WTC11 (cell line): ENCODE data around the gene PPP1R12A. TPM values are rescaled to one million over a fixed set of nuclear protein-coding genes. Genes with fewer than 3 reads are reported as not detected.
A peak's percentile ranks its signal among the peaks of the same experiment; 100 is the strongest.

Experiments used
- CREB1 ChIP-seq: sonication (generic); formaldehyde crosslinking; IDR thresholded peaks from 2 replicates; pipeline ENCODE4 v1.8.0; 2023; ENCODE audit warnings: mild to moderate bottlenecking, missing genetic modification reagents
- CREM ChIP-seq: sonication (generic); formaldehyde crosslinking; IDR thresholded peaks from 2 replicates; pipeline ENCODE4 v1.8.1; 2022; ENCODE audit warnings: mild to moderate bottlenecking, missing genetic modification reagents, moderate library complexity
- ELF4 ChIP-seq: sonication (generic); formaldehyde crosslinking; IDR thresholded peaks from 2 replicates; pipeline ENCODE4 v1.8.1; 2022; ENCODE audit warnings: low read depth, mild to moderate bottlenecking, moderate library complexity, missing genetic modification reagents
- ETV6 ChIP-seq: sonication (generic); formaldehyde crosslinking; IDR thresholded peaks from 2 replicates; pipeline ENCODE4 v1.8.1; 2022; ENCODE audit warnings: mild to moderate bottlenecking, missing genetic modification reagents
- FOXK1 ChIP-seq: sonication (generic); formaldehyde crosslinking; IDR thresholded peaks from 2 replicates; pipeline ENCODE4 v1.8.0; 2022; ENCODE audit warnings: mild to moderate bottlenecking, moderate library complexity, missing genetic modification reagents
- IRF2 ChIP-seq: sonication (generic); formaldehyde crosslinking; IDR thresholded peaks from 2 replicates; pipeline ENCODE4 v1.8.0; 2022; ENCODE audit warnings: low read depth, missing genetic modification reagents, borderline replicate concordance
- NR2C2 ChIP-seq: sonication (generic); formaldehyde crosslinking; IDR thresholded peaks from 2 replicates; pipeline ENCODE4 v1.8.0; 2022; ENCODE audit warnings: mild to moderate bottlenecking, missing genetic modification reagents
- RELA ChIP-seq: sonication (generic); formaldehyde crosslinking; IDR thresholded peaks from 2 replicates; pipeline ENCODE4 v1.8.1; 2022; ENCODE audit warnings: missing genetic modification reagents, mild to moderate bottlenecking, borderline replicate concordance
- ZNF232 ChIP-seq: sonication (generic); formaldehyde crosslinking; IDR thresholded peaks from 2 replicates; pipeline ENCODE4 v1.8.0; 2022; ENCODE audit warnings: mild to moderate bottlenecking, missing genetic modification reagents
- ZNF423 ChIP-seq: fragments of 250-450 bp; sonication (Bioruptor Pico); IDR thresholded peaks from 2 replicates; pipeline ENCODE4 v2.1.2; 2022; ENCODE audit warnings: mild to moderate bottlenecking, moderate library complexity
- total RNA-seq: library from RNA; stranded (reverse); gene quantifications from 3 replicates; pipeline ENCODE4 v1.2.3, GENCODE V29; 2021
- TF ChIP-seq, protein P1 (sequence below): sonication (generic); formaldehyde crosslinking; IDR thresholded peaks from 2 replicates; pipeline ENCODE4 v1.8.0; 2023; ENCODE audit warnings: missing genetic modification reagents
- TF ChIP-seq, protein P2 (sequence below): sonication (generic); formaldehyde crosslinking; IDR thresholded peaks from 2 replicates; pipeline ENCODE4 v1.8.0; 2022; ENCODE audit warnings: mild to moderate bottlenecking, missing genetic modification reagents
- TF ChIP-seq, protein P3 (sequence below): sonication (generic); formaldehyde crosslinking; conservative IDR thresholded peaks from 2 replicates; pipeline ENCODE4 v1.8.1; 2023; ENCODE audit warnings: mild to moderate bottlenecking, low read depth, missing genetic modification reagents, moderate library complexity
- TF ChIP-seq, protein P4 (sequence below): sonication (generic); formaldehyde crosslinking; conservative IDR thresholded peaks from 2 replicates; pipeline ENCODE4 v1.8.1; 2022; ENCODE audit warnings: mild to moderate bottlenecking, missing genetic modification reagents
- TF ChIP-seq, protein P5 (sequence below): sonication (generic); formaldehyde crosslinking; IDR thresholded peaks from 2 replicates; pipeline ENCODE4 v1.8.1; 2023; ENCODE audit warnings: mild to moderate bottlenecking, missing genetic modification reagents
- TF ChIP-seq, protein P6 (sequence below): sonication (generic); formaldehyde crosslinking; IDR thresholded peaks from 2 replicates; pipeline ENCODE4 v1.8.1; 2022; ENCODE audit warnings: low read depth, mild to moderate bottlenecking, moderate library complexity, missing genetic modification reagents, borderline replicate concordance
- TF ChIP-seq, protein P7 (sequence below): sonication (generic); formaldehyde crosslinking; IDR thresholded peaks from 2 replicates; pipeline ENCODE4 v1.8.1; 2022; ENCODE audit warnings: mild to moderate bottlenecking, moderate library complexity, missing genetic modification reagents
- TF ChIP-seq, protein P8 (sequence below): sonication (generic); formaldehyde crosslinking; IDR thresholded peaks from 2 replicates; pipeline ENCODE4 v1.8.1; 2023; ENCODE audit warnings: mild to moderate bottlenecking, missing genetic modification reagents
- TF ChIP-seq, protein P9 (sequence below): fragments of 250-450 bp; sonication (Bioruptor Pico); IDR thresholded peaks from 2 replicates; pipeline ENCODE4 v1.9.0; 2021; ENCODE audit warnings: mild to moderate bottlenecking, borderline replicate concordance
- TF ChIP-seq, protein P10 (sequence below): sonication (generic); formaldehyde crosslinking; IDR thresholded peaks from 2 replicates; pipeline ENCODE4 v1.8.1; 2022; ENCODE audit warnings: low read depth, missing genetic modification reagents, borderline replicate concordance

PPP1R12A gene
- total RNA-seq, 1 experiment from 2014 or later = 83.8 TPM

DNA sequence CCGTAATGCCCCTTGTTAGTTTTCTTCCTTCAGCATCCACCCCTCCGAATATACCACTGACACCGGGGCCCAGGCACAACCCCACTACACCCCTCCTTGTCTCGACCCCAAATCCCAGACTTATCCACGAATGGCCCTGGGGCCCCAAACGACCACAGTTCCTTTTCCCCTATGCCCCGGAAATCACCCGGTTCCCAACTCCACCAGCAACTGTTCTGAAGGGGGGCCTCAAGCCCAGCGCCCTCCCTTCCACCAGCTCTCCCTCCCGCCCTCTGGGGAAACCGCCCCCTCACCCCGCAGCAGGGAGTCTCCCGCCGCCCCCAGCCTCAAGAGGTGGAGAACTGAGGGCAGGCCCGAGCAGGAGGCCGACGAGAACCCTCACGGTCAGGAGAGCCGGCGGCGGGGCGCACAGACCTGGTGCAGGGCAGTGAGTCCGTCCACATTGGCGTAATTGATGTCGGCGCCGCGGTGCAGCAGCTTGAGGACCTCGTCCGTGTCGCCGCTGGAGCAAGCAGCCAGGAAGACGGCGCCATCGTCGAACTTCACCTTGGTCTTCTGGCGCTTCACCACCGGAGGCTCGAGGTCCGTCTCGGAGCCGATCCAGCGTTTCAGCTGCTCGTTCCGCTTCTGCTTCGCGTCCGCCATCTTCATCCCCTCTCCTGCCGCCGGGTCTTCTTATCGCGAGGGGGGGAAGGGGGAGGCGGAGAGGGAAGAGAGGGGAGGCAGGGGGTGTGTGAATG lies 446 bp downstream of the PPP1R12A start (continued):
- TF ChIP-seq ZNF232 (CRISPR knock-in tag) (peak; percentile 62), IRF2 (CRISPR knock-in tag) (no peak), RELA (CRISPR knock-in tag) (no peak), ELF4 (no peak), ETV6 (CRISPR knock-in tag) (no peak), CREM (peak; percentile 57; the same call in 1 of the 2 replicates), CREB1 (no peak), ZNF423 (CRISPR knock-in tag) (no peak), FOXK1 (CRISPR knock-in tag) (no peak), NR2C2 (CRISPR knock-in tag) (no peak)
- TF ChIP-seq, protein P1, sequence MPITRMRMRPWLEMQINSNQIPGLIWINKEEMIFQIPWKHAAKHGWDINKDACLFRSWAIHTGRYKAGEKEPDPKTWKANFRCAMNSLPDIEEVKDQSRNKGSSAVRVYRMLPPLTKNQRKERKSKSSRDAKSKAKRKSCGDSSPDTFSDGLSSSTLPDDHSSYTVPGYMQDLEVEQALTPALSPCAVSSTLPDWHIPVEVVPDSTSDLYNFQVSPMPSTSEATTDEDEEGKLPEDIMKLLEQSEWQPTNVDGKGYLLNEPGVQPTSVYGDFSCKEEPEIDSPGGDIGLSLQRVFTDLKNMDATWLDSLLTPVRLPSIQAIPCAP (CRISPR knock-in tag) = no peak
- TF ChIP-seq, protein P2, sequence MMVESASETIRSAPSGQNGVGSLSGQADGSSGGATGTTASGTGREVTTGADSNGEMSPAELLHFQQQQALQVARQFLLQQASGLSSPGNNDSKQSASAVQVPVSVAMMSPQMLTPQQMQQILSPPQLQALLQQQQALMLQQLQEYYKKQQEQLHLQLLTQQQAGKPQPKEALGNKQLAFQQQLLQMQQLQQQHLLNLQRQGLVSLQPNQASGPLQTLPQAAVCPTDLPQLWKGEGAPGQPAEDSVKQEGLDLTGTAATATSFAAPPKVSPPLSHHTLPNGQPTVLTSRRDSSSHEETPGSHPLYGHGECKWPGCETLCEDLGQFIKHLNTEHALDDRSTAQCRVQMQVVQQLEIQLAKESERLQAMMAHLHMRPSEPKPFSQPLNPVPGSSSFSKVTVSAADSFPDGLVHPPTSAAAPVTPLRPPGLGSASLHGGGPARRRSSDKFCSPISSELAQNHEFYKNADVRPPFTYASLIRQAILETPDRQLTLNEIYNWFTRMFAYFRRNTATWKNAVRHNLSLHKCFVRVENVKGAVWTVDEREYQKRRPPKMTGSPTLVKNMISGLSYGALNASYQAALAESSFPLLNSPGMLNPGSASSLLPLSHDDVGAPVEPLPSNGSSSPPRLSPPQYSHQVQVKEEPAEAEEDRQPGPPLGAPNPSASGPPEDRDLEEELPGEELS (CRISPR knock-in tag) = no peak; the same call in 1 of the 2 replicates
- TF ChIP-seq, protein P3, sequence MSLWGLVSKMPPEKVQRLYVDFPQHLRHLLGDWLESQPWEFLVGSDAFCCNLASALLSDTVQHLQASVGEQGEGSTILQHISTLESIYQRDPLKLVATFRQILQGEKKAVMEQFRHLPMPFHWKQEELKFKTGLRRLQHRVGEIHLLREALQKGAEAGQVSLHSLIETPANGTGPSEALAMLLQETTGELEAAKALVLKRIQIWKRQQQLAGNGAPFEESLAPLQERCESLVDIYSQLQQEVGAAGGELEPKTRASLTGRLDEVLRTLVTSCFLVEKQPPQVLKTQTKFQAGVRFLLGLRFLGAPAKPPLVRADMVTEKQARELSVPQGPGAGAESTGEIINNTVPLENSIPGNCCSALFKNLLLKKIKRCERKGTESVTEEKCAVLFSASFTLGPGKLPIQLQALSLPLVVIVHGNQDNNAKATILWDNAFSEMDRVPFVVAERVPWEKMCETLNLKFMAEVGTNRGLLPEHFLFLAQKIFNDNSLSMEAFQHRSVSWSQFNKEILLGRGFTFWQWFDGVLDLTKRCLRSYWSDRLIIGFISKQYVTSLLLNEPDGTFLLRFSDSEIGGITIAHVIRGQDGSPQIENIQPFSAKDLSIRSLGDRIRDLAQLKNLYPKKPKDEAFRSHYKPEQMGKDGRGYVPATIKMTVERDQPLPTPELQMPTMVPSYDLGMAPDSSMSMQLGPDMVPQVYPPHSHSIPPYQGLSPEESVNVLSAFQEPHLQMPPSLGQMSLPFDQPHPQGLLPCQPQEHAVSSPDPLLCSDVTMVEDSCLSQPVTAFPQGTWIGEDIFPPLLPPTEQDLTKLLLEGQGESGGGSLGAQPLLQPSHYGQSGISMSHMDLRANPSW (CRISPR knock-in tag) = no peak
- TF ChIP-seq, protein P4, sequence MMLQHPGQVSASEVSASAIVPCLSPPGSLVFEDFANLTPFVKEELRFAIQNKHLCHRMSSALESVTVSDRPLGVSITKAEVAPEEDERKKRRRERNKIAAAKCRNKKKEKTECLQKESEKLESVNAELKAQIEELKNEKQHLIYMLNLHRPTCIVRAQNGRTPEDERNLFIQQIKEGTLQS (CRISPR knock-in tag) = no peak
- TF ChIP-seq, protein P5, sequence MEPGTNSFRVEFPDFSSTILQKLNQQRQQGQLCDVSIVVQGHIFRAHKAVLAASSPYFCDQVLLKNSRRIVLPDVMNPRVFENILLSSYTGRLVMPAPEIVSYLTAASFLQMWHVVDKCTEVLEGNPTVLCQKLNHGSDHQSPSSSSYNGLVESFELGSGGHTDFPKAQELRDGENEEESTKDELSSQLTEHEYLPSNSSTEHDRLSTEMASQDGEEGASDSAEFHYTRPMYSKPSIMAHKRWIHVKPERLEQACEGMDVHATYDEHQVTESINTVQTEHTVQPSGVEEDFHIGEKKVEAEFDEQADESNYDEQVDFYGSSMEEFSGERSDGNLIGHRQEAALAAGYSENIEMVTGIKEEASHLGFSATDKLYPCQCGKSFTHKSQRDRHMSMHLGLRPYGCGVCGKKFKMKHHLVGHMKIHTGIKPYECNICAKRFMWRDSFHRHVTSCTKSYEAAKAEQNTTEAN (CRISPR knock-in tag) = peak; percentile 87
- TF ChIP-seq, protein P6, sequence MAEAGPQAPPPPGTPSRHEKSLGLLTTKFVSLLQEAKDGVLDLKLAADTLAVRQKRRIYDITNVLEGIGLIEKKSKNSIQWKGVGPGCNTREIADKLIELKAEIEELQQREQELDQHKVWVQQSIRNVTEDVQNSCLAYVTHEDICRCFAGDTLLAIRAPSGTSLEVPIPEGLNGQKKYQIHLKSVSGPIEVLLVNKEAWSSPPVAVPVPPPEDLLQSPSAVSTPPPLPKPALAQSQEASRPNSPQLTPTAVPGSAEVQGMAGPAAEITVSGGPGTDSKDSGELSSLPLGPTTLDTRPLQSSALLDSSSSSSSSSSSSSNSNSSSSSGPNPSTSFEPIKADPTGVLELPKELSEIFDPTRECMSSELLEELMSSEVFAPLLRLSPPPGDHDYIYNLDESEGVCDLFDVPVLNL (CRISPR knock-in tag) = no peak
- TF ChIP-seq, protein P7, sequence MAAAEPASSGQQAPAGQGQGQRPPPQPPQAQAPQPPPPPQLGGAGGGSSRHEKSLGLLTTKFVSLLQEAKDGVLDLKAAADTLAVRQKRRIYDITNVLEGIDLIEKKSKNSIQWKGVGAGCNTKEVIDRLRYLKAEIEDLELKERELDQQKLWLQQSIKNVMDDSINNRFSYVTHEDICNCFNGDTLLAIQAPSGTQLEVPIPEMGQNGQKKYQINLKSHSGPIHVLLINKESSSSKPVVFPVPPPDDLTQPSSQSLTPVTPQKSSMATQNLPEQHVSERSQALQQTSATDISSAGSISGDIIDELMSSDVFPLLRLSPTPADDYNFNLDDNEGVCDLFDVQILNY (CRISPR knock-in tag) = no peak
- TF ChIP-seq, protein P8, sequence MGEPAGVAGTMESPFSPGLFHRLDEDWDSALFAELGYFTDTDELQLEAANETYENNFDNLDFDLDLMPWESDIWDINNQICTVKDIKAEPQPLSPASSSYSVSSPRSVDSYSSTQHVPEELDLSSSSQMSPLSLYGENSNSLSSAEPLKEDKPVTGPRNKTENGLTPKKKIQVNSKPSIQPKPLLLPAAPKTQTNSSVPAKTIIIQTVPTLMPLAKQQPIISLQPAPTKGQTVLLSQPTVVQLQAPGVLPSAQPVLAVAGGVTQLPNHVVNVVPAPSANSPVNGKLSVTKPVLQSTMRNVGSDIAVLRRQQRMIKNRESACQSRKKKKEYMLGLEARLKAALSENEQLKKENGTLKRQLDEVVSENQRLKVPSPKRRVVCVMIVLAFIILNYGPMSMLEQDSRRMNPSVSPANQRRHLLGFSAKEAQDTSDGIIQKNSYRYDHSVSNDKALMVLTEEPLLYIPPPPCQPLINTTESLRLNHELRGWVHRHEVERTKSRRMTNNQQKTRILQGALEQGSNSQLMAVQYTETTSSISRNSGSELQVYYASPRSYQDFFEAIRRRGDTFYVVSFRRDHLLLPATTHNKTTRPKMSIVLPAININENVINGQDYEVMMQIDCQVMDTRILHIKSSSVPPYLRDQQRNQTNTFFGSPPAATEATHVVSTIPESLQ (CRISPR knock-in tag) = no peak
- TF ChIP-seq, protein P9, sequence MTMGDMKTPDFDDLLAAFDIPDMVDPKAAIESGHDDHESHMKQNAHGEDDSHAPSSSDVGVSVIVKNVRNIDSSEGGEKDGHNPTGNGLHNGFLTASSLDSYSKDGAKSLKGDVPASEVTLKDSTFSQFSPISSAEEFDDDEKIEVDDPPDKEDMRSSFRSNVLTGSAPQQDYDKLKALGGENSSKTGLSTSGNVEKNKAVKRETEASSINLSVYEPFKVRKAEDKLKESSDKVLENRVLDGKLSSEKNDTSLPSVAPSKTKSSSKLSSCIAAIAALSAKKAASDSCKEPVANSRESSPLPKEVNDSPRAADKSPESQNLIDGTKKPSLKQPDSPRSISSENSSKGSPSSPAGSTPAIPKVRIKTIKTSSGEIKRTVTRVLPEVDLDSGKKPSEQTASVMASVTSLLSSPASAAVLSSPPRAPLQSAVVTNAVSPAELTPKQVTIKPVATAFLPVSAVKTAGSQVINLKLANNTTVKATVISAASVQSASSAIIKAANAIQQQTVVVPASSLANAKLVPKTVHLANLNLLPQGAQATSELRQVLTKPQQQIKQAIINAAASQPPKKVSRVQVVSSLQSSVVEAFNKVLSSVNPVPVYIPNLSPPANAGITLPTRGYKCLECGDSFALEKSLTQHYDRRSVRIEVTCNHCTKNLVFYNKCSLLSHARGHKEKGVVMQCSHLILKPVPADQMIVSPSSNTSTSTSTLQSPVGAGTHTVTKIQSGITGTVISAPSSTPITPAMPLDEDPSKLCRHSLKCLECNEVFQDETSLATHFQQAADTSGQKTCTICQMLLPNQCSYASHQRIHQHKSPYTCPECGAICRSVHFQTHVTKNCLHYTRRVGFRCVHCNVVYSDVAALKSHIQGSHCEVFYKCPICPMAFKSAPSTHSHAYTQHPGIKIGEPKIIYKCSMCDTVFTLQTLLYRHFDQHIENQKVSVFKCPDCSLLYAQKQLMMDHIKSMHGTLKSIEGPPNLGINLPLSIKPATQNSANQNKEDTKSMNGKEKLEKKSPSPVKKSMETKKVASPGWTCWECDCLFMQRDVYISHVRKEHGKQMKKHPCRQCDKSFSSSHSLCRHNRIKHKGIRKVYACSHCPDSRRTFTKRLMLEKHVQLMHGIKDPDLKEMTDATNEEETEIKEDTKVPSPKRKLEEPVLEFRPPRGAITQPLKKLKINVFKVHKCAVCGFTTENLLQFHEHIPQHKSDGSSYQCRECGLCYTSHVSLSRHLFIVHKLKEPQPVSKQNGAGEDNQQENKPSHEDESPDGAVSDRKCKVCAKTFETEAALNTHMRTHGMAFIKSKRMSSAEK (CRISPR knock-in tag) = no peak
- TF ChIP-seq, protein P10, sequence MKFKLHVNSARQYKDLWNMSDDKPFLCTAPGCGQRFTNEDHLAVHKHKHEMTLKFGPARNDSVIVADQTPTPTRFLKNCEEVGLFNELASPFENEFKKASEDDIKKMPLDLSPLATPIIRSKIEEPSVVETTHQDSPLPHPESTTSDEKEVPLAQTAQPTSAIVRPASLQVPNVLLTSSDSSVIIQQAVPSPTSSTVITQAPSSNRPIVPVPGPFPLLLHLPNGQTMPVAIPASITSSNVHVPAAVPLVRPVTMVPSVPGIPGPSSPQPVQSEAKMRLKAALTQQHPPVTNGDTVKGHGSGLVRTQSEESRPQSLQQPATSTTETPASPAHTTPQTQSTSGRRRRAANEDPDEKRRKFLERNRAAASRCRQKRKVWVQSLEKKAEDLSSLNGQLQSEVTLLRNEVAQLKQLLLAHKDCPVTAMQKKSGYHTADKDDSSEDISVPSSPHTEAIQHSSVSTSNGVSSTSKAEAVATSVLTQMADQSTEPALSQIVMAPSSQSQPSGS (CRISPR knock-in tag) = no peak
